Ishikawa (cell line): Measurements from ENCODE around the gene SMARCC1.

ENCODE experiments used
- CEBPB ChIP-seq: IDR thresholded peaks from 2 replicates; pipeline ENCODE4 v1.6.1; 2012
- CREB1 ChIP-seq: IDR thresholded peaks from 2 replicates; pipeline ENCODE4 v1.6.1; 2012; ENCODE audit warnings: low read depth
- EGR1 ChIP-seq: IDR thresholded peaks from 2 replicates; pipeline ENCODE4 v1.6.1; 2012
- EP300 ChIP-seq: IDR thresholded peaks from 2 replicates; pipeline ENCODE4 v1.6.1; 2012; ENCODE audit warnings: borderline replicate concordance
- FOXM1 ChIP-seq: IDR thresholded peaks from 2 replicates; pipeline ENCODE4 v1.6.1; 2012; ENCODE audit warnings: low read depth, borderline replicate concordance
- MAX ChIP-seq: IDR thresholded peaks from 2 replicates; pipeline ENCODE4 v1.6.1; 2012
- NFIC ChIP-seq: IDR thresholded peaks from 2 replicates; pipeline ENCODE4 v1.6.1; 2012
- RAD21 ChIP-seq: IDR thresholded peaks from 2 replicates; pipeline ENCODE4 v1.6.1; 2012; ENCODE audit warnings: low read depth
- REST ChIP-seq: IDR thresholded peaks from 2 replicates; pipeline ENCODE4 v1.6.1; 2012; ENCODE audit warnings: low read depth, mild to moderate bottlenecking
- TAF1 ChIP-seq: IDR thresholded peaks from 2 replicates; pipeline ENCODE4 v1.6.1; 2012; ENCODE audit warnings: low read depth, mild to moderate bottlenecking
- TCF12 ChIP-seq: IDR thresholded peaks from 2 replicates; pipeline ENCODE4 v1.6.1; 2012; ENCODE audit warnings: low read depth
- TEAD4 ChIP-seq: IDR thresholded peaks from 2 replicates; pipeline ENCODE4 v1.6.1; 2012
- YY1 ChIP-seq: IDR thresholded peaks from 2 replicates; pipeline ENCODE4 v1.6.1; 2012; ENCODE audit warnings: low read depth
- ZBTB7A ChIP-seq: IDR thresholded peaks from 2 replicates; pipeline ENCODE4 v1.6.1; 2012; ENCODE audit warnings: low read depth
- TF ChIP-seq, protein P1 (sequence below): IDR thresholded peaks from 2 replicates; pipeline ENCODE4 v1.6.1; 2012

SMARCC1 gene

DNA sequence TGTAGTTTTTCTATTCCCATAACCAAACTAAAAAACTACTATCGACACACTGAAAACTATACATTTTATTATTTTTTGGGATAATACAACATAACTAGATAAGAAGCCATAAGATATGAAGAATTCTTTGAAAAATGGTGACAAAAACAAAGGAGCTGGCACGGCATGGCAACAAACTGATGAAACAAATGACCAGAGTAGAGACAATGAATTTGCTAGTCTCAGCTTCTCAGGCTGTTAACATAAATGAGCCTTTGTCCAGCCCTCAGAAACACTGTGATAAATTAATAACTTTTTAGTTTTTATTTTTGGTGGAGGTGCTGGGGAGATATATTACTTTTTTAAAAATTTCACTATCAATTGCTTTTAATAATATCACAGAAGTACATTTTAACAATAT lies 100.7 kb downstream of the SMARCC1 start:
- TF ChIP-seq MAX (no peak), TAF1 (no peak), EGR1 (no peak), TCF12 (no peak), RAD21 (no peak), CREB1 (no peak), CEBPB (no peak), TEAD4 (no peak), ZBTB7A (no peak), NFIC (no peak), EP300 (no peak), FOXM1 (no peak), REST (no peak), YY1 (no peak)
- TF ChIP-seq, protein P1, sequence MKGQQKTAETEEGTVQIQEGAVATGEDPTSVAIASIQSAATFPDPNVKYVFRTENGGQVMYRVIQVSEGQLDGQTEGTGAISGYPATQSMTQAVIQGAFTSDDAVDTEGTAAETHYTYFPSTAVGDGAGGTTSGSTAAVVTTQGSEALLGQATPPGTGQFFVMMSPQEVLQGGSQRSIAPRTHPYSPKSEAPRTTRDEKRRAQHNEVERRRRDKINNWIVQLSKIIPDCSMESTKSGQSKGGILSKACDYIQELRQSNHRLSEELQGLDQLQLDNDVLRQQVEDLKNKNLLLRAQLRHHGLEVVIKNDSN: no peak

DNA sequence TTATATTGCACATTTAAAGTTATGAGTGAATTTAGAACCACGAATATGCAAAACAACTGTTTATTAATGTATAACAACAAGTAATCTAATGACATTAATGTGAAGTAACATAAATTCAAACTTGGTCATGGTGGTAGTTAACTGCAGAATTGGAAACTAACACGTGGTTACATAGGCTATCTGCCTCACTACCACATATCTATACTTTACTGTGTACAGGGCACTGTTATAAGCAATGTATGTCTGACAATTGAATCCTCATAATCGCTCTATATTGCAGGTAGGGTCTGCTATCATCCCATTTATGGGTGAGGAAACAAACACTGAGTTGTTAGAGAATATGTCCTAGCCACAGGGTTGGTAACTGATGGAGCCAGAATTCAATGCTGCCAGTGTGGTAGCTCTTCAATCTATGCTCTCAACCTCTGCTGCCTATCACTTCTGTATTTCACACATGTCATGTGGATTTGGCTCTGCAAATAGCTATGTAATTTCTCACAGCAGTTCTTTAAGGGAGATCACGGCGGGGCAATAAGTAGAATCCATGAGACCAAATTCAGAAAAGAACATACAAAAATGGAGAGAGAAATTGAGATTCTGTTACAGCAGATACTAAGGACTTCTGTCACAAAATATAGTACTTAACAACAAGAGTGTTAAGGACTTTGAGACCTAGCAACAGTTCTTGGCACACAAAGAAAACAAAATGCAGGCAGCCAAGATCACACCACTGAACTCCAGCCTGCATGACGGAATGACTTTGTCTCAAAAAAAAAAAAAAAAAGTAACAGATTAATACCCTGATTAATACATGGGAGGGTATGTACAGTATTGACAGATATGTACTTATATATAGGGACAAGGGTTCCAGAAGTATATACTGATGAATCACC lies 103.0 kb downstream of the SMARCC1 start:
- TF ChIP-seq REST: no peak
- TF ChIP-seq EP300: no peak
- TF ChIP-seq RAD21: no peak
- TF ChIP-seq YY1: no peak
- no peak for TF ChIP-seq EGR1
- TF ChIP-seq, protein P1: no peak
- TF ChIP-seq FOXM1: no peak
- no peak for TF ChIP-seq MAX
- TF ChIP-seq TAF1: no peak
- no peak for TF ChIP-seq ZBTB7A
- TF ChIP-seq TCF12: no peak
- no peak for TF ChIP-seq CREB1
- TF ChIP-seq CEBPB: no peak
- TF ChIP-seq TEAD4: no peak
- no peak for TF ChIP-seq NFIC

- TF ChIP-seq NFIC (no peak), EGR1 (no peak), EP300 (no peak), TAF1 (no peak), RAD21 (no peak), TEAD4 (no peak), CEBPB (no peak), TCF12 (no peak), REST (no peak), MAX (no peak), ZBTB7A (no peak), FOXM1 (no peak), YY1 (no peak), CREB1 (no peak)
- TF ChIP-seq, protein P1: no peak
Observed at GRCh38 chr3:47669026-47669749, 112.5 kb downstream of the SMARCC1 start.
